Stimulated activated CD4-positive, alpha-beta T cell treated with anti-CD3 and anti-CD28 coated beads, Interleukin-1b, Interleukin-23, amount 100 ng/mL, for 24 hours (primary cell): ENCODE data around the gene AHSP.
A peak's percentile ranks its signal among the peaks of the same experiment; 100 is the strongest.
"Not testable (repeated sequence)": the region's sequence is repeated elsewhere in the genome, so short reads cannot be mapped to it uniquely, and the experiment has no call there.

Experiments
- DNase-seq, 4 experiments: peaks; one replicate each; pipeline ENCODE4 v3.0.0-alpha.2; 2020; ENCODE audit warnings: low read depth in 4 of 4, low spot score in 1 of 4

AHSP gene

GRCh38 chr16:31527734-31528274 lies at the start of gene AHSP:
Gene AHSP, plus strand, starts transcription at chr16:31527900. Its CDS starts 240 bp downstream, at chr16:31528140.
- DNase-seq: no peak

- DNase-seq: no peak
These were observed 48.7 kb upstream of the AHSP start for GRCh38 chr16:31478956-31479355.

GRCh38 chr16:31479751-31480150 lies 47.9 kb upstream of the AHSP start:
- no peak for DNase-seq

GRCh38 chr16:31480851-31481536 lies 46.7 kb upstream of the AHSP start:
- DNase-seq: no peak

- DNase-seq: no peak
These were observed 44.6 kb upstream of the AHSP start, which contains the start of gene SLC5A2 for GRCh38 chr16:31483081-31483480. Gene SLC5A2, plus strand, starts transcription at chr16:31483123. Its CDS starts 14 bp downstream, at chr16:31483137.

GRCh38 chr16:31484048-31484447 lies 43.7 kb upstream of the AHSP start:
- not testable (repeated sequence) for DNase-seq

- no peak for DNase-seq
These were observed 43.1 kb upstream of the AHSP start for GRCh38 chr16:31484491-31485171.

GRCh38 chr16:31485571-31485970 lies 42.1 kb upstream of the AHSP start:
- no peak for DNase-seq

GRCh38 chr16:31486045-31486444 lies 41.7 kb upstream of the AHSP start:
- no peak for DNase-seq

- DNase-seq: no peak
These were observed 40.5 kb upstream of the AHSP start for GRCh38 chr16:31487071-31487719.

- peak in 3 of 4 experiments; percentile 25 to 48 (median 30) for DNase-seq
These were observed 39.8 kb upstream of the AHSP start for GRCh38 chr16:31487720-31488467.

GRCh38 chr16:31488468-31489297 lies 39.0 kb upstream of the AHSP start:
- no peak for DNase-seq

- no peak for DNase-seq
These were observed 38.5 kb upstream of the AHSP start for GRCh38 chr16:31489298-31489564.

GRCh38 chr16:31489616-31490584 lies 37.8 kb upstream of the AHSP start:
- no peak for DNase-seq

- DNase-seq: no peak
These were observed 35.8 kb upstream of the AHSP start for GRCh38 chr16:31491778-31492418.

GRCh38 chr16:31493506-31494125 lies 34.1 kb upstream of the AHSP start:
- no peak for DNase-seq

- no peak for DNase-seq
These were observed 31.0 kb upstream of the AHSP start for GRCh38 chr16:31496670-31497069.

- no peak for DNase-seq
These were observed 29.2 kb upstream of the AHSP start for GRCh38 chr16:31498493-31498892.
